Raji (cell line): ENCODE data around the gene WARS2.

Experiments
- POLR2A ChIP-seq: IDR thresholded peaks from 2 replicates; pipeline ENCODE4 v1.6.1; 2011; ENCODE audit warnings: low read depth, low read length, control low read depth; ENCODE audit not compliant: insufficient read depth

Gene WARS2

DNA sequence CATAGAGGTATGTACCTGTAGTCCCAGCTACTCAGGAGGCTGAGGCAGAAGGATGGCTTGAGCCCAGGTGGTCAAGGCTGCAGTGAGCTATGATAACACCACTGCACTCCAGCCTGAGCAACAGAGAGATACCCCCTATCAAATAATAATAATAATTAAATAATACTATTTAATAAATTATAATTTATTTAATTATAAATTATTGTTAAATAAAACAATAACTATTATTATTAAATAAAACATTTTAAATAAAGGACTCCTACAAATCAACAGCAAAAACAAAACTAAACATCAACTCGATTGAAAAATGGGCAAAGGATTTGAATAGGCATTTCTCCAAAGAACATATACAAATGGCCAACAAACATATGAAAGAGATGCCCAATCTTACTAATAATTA is 86.5 kb downstream of the WARS2 start:
- no peak for TF ChIP-seq POLR2A

GRCh38 chr1:119052267-119052666 is 88.2 kb downstream of the WARS2 start:
- no peak for TF ChIP-seq POLR2A

DNA sequence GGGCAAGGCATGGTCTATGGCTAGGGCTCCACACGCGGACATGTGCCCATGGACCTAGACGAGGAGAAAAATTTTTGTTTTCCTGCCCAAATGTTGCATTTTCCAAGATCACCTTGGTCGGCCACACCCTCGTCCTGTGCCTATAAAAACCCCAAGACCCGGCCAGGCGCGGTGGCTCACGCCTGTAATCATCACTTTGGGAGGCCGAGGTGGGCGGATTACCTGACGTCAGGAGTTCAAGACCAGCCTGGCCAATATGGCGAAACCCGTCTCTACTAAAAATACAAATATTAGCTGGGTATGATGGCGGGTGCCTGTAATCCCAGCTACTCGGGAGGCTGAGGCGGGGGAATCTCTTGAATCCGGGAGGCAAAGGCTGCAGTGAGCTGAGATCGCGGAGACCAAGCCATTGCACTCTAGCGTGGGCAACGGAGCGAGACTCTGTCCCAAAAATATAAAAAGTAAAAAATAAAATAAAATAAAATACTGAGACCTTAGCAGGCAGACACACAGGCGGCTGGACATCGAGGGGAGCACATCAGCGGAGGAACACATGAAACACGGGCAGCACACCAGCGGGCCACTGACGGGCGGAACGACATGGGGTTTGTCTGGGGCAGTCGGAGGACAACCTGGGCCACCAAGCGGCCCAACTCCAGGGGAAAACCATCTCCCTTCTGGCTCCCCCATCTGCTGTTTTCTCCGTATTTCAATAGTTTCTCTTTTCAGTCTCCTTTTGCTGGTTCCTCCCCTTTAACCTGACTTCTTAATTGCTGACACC is 91.6 kb downstream of the WARS2 start:
- TF ChIP-seq POLR2A, result no peak

DNA sequence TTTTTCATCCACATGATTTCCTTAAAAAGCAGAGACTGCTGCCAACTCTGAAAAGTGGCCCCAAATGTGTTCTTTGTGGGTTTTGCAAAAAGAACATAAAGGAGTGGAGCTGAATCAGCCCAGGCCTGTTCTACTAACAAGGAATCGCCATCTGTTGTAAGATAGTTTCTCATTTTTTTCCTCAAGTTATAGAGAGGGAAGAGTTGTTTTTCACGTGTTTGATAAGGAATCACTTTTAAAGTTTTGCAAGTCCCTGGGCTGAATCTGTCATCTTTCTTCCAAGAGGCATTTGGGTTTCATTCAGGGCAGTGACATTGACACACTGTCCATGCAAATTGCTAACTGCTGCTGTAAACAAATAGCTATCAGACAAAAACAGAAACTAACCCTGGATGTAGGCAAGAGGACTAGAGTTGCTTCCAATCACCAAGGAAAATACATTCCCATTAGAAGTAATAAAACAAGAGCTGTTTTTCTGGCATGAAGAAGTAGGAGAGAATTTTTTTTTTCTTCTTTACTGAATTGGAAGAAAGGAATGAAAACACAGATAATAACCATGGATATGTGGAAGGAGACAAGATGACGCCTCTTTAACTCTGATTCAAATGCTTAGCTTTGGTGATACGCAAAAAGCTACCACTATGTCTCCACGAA is 93.5 kb downstream of the WARS2 start:
- no peak for TF ChIP-seq POLR2A

DNA sequence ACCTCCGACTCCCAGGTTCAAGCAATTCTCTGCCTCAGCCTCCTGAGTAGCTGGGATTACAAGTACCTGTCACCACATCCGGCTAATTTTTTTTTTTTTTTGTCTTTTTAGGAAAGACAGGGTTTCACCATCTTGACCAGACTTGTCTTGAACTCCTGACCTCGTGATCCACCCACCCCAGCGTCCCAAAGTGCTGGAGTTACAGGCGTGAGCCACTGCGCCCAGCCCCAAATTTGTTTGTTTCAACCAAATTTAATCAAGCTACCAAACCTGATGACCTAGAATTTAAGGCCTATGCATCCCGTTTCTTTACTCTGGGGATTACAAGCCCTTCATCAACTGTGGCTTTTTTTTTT is 94.0 kb downstream of the WARS2 start:
- no peak for TF ChIP-seq POLR2A

- TF ChIP-seq POLR2A, result no peak
Measured at GRCh38 chr1:119045096-119045746, 95.2 kb downstream of the WARS2 start.

DNA sequence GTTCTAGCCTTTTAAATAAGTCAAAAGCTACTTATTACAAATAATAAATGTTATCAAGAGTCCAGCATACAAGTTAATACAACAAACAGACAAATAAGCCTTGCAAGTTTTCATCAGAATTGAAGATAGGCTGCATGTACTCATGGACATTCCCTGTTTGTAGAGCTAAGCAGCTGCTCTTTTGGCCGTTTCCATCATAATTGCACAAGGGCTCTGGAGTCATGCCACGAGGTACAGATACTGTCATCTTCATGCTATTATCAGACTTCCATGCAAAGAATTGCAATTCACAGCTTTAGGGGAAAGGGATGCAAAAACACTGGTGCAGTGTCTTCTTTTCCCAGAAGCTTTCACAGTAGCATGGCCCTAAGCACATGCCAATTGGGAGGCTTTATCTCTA is 99.5 kb downstream of the WARS2 start:
- TF ChIP-seq POLR2A, result no peak

- no peak for TF ChIP-seq POLR2A
Measured at GRCh38 chr1:119040489-119040888, 100.0 kb downstream of the WARS2 start.

GRCh38 chr1:119038363-119038762 is 102.1 kb downstream of the WARS2 start:
- no peak for TF ChIP-seq POLR2A

DNA sequence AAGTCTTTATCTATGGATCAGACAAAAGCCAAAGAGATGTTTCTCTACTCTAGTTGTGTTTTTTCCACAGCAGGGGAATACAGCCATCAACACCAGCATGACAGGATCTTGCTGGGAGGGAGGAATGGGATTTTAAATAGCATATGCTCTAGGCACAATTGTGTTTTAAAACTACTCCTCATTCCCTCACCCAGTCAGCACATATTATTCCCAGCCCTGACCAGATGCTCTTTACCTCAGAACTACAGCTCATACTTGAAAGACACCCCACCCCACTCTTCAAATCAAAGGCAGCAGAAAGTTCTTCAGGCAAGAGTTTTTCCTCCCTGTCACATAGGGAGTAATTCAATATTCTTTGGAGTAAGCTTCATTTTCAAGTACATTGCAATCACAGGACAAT is 106.1 kb downstream of the WARS2 start:
- no peak for TF ChIP-seq POLR2A

DNA sequence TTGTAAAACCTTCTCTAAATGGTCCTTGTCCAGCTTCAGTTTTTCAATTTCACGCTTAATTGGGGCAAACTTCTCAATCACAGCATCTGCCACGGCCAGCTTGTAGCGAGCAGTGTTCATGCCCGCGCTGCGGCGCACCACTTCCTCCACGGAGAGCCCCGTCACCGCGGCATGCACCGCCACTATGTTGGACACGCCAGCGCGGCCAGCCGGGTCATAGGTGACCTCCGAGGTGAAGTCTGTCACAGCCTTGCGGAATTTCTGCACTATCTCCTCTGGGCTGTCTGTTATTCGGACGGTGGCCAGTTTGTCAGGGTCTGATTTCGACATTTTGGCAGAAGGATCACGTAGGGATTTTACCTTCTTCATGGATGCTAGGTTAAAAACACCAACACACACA is 107.5 kb downstream of the WARS2 start:
- no peak for TF ChIP-seq POLR2A

- no peak for TF ChIP-seq POLR2A
Measured at GRCh38 chr1:119027759-119028158, 112.7 kb downstream of the WARS2 start.

- TF ChIP-seq POLR2A, result no peak
Measured at GRCh38 chr1:119026956-119027355, 113.5 kb downstream of the WARS2 start.

DNA sequence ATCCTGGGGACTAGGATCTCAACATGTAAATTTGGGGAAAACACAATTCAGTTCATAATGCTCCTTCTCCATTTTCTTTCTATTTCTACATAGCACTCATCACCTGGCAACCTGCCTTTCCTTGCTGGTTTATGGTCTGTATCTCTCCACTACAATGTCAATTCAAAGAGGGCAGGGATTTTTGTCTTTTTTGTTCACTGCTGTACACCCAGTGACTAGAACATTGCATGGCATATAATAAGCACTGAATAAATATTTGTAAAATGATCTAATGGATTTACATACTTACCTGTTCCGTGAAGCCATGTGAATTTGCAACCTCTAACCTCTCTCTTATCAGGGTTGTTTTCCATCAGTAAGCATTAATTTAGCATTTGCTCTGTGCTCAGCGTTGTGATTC is 124.9 kb downstream of the WARS2 start:
- no peak for TF ChIP-seq POLR2A

DNA sequence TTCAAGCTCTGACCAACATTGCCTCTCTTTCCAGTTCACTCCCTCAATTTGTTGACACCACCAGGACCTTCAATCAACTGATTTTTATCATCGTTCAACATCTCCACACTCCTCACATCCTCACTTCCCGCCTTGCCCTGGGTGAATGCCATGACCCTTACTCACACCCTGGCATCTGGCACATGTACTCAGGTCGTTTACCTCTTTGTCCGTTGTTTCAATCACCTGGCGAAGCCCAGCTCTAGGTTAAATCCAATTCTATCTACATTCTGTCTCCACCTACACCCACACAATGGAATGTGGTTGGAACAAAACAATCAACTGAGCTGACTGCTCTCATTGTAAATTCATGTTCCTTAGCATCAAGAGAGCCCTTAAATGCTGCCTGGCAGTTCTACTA is 128.1 kb downstream of the WARS2 start:
- no peak for TF ChIP-seq POLR2A

DNA sequence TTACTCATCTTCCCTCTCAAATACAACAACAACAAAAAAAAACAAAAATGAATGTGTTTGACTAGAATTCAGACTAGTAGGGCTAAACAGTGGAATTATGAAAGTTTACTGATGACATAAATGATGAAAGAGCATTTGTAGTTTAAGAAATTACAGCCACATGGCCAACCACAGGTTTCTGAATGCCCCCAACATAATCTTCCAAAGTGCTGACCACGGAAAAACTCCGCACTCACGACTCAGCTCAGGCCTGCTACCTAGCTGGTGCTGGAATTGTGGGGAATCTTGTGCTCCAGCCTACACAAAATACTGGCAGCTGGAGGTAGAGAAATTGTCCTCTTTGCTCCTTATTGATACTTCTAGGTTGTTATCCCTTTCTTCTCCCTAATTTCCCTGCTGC is 128.7 kb downstream of the WARS2 start:
- TF ChIP-seq POLR2A, result no peak
